ENCODE data around the gene GPATCH8.

The GPATCH8 gene

GRCh38 chr17:44354582-44355561, 148.3 kb downstream of the GPATCH8 start:
- DNase-seq (ENCODE audit: low read depth in 2 of 2): peak in 1 of 2 experiments; percentile 44

- no peak for DNase-seq (ENCODE audit: low read depth in 2 of 2)
Measured at GRCh38 chr17:44353672-44354331, 149.4 kb downstream of the GPATCH8 start.

- no peak for DNase-seq (ENCODE audit: low read depth in 2 of 2)
Measured at GRCh38 chr17:44352828-44353671, 150.2 kb downstream of the GPATCH8 start.

- no peak for DNase-seq (ENCODE audit: low read depth in 2 of 2)
Measured at GRCh38 chr17:44351961-44352827, 151.0 kb downstream of the GPATCH8 start.

- no peak for DNase-seq (ENCODE audit: low read depth in 2 of 2)
Measured at GRCh38 chr17:44351464-44351863, 151.7 kb downstream of the GPATCH8 start.

GRCh38 chr17:44350733-44351226, 152.4 kb downstream of the GPATCH8 start:
- peak; percentile 45 to 66 for DNase-seq (ENCODE audit: low read depth in 2 of 2)

GRCh38 chr17:44349553-44350070, 153.6 kb downstream of the GPATCH8 start:
- no peak for DNase-seq (ENCODE audit: low read depth in 2 of 2)

- DNase-seq (ENCODE audit: low read depth in 2 of 2): no peak
Measured at GRCh38 chr17:44348988-44349364, 154.2 kb downstream of the GPATCH8 start.

- no peak for DNase-seq (ENCODE audit: low read depth in 2 of 2)
Measured at GRCh38 chr17:44348234-44348987, 154.8 kb downstream of the GPATCH8 start.

All from stimulated activated CD4-positive, alpha-beta T cell treated with anti-CD3 and anti-CD28 coated beads, Interleukin-12 subunit alpha, Interleukin-12 subunit beta, amount 100 ng/mL, for 24 hours (primary cell).